ENCODE measurements around the gene ELOVL1.

The ELOVL1 gene

GRCh38 chr1:43314233-43314632 lies 53.6 kb downstream of the ELOVL1 start:
- Histone ChIP-seq H3K4me3 (IDR thresholded peaks at IDR 0.05; ENCODE audit: insufficient read depth, low read depth, low read length) (no peak overlapping the region), H3K79me2 (ENCODE audit: insufficient read depth, low read depth) (no peaks in the 10 kb centered on the region), H2AFZ (ENCODE audit: low read depth) (no peak overlapping the region), H3K27me3 (ENCODE audit: insufficient read depth, low read depth) (no peaks in the 10 kb centered on the region; the same call in 1 of the 2 replicates), H4K20me1 (ENCODE audit: insufficient read depth) (no peaks in the 10 kb centered on the region), H3K27ac (no peak overlapping the region), H3K4me2 (no peak overlapping the region), H3K9ac (no peak overlapping the region), H3K4me1 (ENCODE audit: low read depth, poor library complexity, severe bottlenecking) (no peaks in the 10 kb centered on the region), H3K36me3 (ENCODE audit: insufficient read depth) (no peaks in the 10 kb centered on the region)
- TF ChIP-seq CTCF (conservative IDR thresholded peaks at IDR 0.05; ENCODE audit: low read depth, low read length), result no peak

GRCh38 chr1:43313771-43314170 lies 54.0 kb downstream of the ELOVL1 start:
- no peak overlapping the region for H3K4me2 ChIP-seq
- H3K79me2 ChIP-seq (ENCODE audit: insufficient read depth, low read depth), result no peaks in the 10 kb centered on the region

More at GRCh38 chr1:43313771-43314170, 54.0 kb downstream of the ELOVL1 start:
- Histone ChIP-seq H3K36me3 (ENCODE audit: insufficient read depth) (no peaks in the 10 kb centered on the region), H3K4me3 (IDR thresholded peaks at IDR 0.05; ENCODE audit: insufficient read depth, low read depth, low read length) (no peak overlapping the region), H3K4me1 (ENCODE audit: low read depth, poor library complexity, severe bottlenecking) (no peaks in the 10 kb centered on the region), H3K9ac (no peak overlapping the region), H4K20me1 (ENCODE audit: insufficient read depth) (no peaks in the 10 kb centered on the region), H2AFZ (ENCODE audit: low read depth) (no peak overlapping the region), H3K27me3 (ENCODE audit: insufficient read depth, low read depth) (no peaks in the 10 kb centered on the region; the same call in 1 of the 2 replicates), H3K27ac (no peak overlapping the region)
- TF ChIP-seq CTCF (conservative IDR thresholded peaks at IDR 0.05; ENCODE audit: low read depth, low read length), result no peak

Data from KMS-11 (cell line).